ENCODE data around the gene PRKD2. TPM values are rescaled to one million over a fixed set of nuclear protein-coding genes. Genes with fewer than 3 reads are reported as not detected.

Gene PRKD2
- polyA plus RNA-seq, 1 donor from 2014 or later, result 8.0 TPM

DNA sequence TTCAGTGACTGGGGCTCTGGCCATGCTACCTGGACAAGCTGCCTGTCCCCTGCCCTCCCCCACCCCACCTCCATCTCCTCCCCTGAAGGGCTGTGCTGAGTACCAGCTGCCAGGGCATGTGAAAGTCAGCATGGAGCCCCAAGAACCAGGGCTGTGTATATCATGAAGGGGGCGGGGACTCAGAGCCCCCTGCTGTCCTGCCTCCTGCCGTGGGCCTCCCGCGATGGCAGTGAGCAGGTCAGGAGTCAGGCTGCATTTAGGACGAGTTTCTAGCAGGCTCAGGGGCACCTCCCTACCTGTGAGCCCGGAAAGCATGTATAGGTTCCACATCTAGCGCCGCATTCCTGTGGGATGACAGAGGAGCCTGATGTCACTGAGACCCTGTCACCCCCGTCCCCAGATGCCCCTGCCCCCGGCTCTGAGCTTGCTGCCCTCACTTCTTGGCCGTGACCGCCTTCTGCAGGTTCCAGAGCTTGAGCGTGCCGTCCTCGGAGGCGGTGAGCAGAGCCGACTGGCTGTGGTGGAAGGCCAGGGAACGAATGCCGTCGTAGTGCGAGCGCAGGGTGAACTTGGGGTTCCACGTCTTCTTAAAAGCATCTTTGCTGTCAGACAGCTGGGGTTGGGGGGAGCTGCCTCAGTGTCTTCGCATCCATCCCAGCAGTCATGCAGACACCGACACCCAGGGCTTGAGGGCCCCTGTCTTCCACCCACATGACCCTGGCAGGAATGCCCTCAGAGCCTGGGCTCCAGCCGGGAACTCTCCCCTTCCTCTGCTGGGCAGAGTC, 8.3 kb upstream of the PRKD2 start:
- H3K36me3 ChIP-seq (ENCODE audit: insufficient read depth, low read length), result peaks cover 3% of the 10 kb centered on the region

GRCh38 chr19:46724468-46724867, 7.6 kb upstream of the PRKD2 start:
- H3F3A ChIP-seq (ENCODE audit: insufficient read depth, low read length, poor library complexity, severe bottlenecking), result no peaks in the 10 kb centered on the region
- H3K27me3 ChIP-seq (ENCODE audit: insufficient read depth, low read depth, low read length), result no peaks in the 10 kb centered on the region
- no peaks in the 10 kb centered on the region for H3K9me3 ChIP-seq (ENCODE audit: low read length)
- H4K20me1 ChIP-seq (ENCODE audit: insufficient read depth), result no peaks in the 10 kb centered on the region
- no peaks in the 10 kb centered on the region for H3K79me2 ChIP-seq (replicated peaks; ENCODE audit: insufficient read depth, low read length)
- no peak overlapping the region for H3K4me3 ChIP-seq (ENCODE audit: low read length)
- peaks cover 3% of the 10 kb centered on the region for H3K36me3 ChIP-seq (ENCODE audit: insufficient read depth, low read length)
- no peak overlapping the region for H2AFZ ChIP-seq (ENCODE audit: low read depth, low read length)
- no peak overlapping the region for H3K9ac ChIP-seq (ENCODE audit: low read length)
- H3K9me2 ChIP-seq (ENCODE audit: insufficient read depth, low read length), result no peaks in the 10 kb centered on the region
- H3K4me2 ChIP-seq (ENCODE audit: low read length), result no peak overlapping the region
- no peak overlapping the region for H3K27ac ChIP-seq (ENCODE audit: low read length)
- TF ChIP-seq CTCF (IDR thresholded peaks at IDR 0.05; ENCODE audit: poor library complexity, severe bottlenecking) (no peak), TAF1 (IDR thresholded peaks at IDR 0.05; ENCODE audit: low read depth) (no peak), EZH2 (IDR thresholded peaks at IDR 0.05; ENCODE audit: borderline replicate concordance, insufficient read depth, low read length, poor library complexity, severe bottlenecking) (no peak), POLR2AphosphoS5 (IDR thresholded peaks at IDR 0.05) (no peak), SMC3 (conservative IDR thresholded peaks at IDR 0.05; ENCODE audit: poor library complexity) (no peak), EP300 (conservative IDR thresholded peaks at IDR 0.05; ENCODE audit: poor library complexity, severe bottlenecking) (no peak), MXI1 (conservative IDR thresholded peaks at IDR 0.05; ENCODE audit: poor library complexity, severe bottlenecking) (no peak)

More for the DNA sequence above, 8.3 kb upstream of the PRKD2 start:
- Histone ChIP-seq H3K9me3 (ENCODE audit: low read length) (no peaks in the 10 kb centered on the region), H3K4me3 (ENCODE audit: low read length) (no peak overlapping the region), H3K9ac (ENCODE audit: low read length) (no peak overlapping the region), H3K27ac (ENCODE audit: low read length) (no peak overlapping the region), H3K4me2 (ENCODE audit: low read length) (no peak overlapping the region), H3K9me2 (ENCODE audit: insufficient read depth, low read length) (no peaks in the 10 kb centered on the region), H3K27me3 (ENCODE audit: insufficient read depth, low read depth, low read length) (no peaks in the 10 kb centered on the region), H3F3A (ENCODE audit: insufficient read depth, low read length, poor library complexity, severe bottlenecking) (no peaks in the 10 kb centered on the region), H3K79me2 (replicated peaks; ENCODE audit: insufficient read depth, low read length) (no peaks in the 10 kb centered on the region), H4K20me1 (ENCODE audit: insufficient read depth) (peaks cover 6% of the 10 kb centered on the region), H2AFZ (ENCODE audit: low read depth, low read length) (no peak overlapping the region)
- TF ChIP-seq EP300 (conservative IDR thresholded peaks at IDR 0.05; ENCODE audit: poor library complexity, severe bottlenecking) (no peak), POLR2AphosphoS5 (IDR thresholded peaks at IDR 0.05) (no peak), TAF1 (IDR thresholded peaks at IDR 0.05; ENCODE audit: low read depth) (no peak), REST (IDR thresholded peaks at IDR 0.05; ENCODE audit: borderline replicate concordance) (no peak), EZH2 (IDR thresholded peaks at IDR 0.05; ENCODE audit: borderline replicate concordance, insufficient read depth, low read length, poor library complexity, severe bottlenecking) (no peak), MXI1 (conservative IDR thresholded peaks at IDR 0.05; ENCODE audit: poor library complexity, severe bottlenecking) (no peak), RAD21 (conservative IDR thresholded peaks at IDR 0.05) (no peak), SMC3 (conservative IDR thresholded peaks at IDR 0.05; ENCODE audit: poor library complexity) (no peak), CTCF (IDR thresholded peaks at IDR 0.05; ENCODE audit: poor library complexity, severe bottlenecking) (no peak)
